H1 (cell line): ENCODE measurements around the gene FCRLA. TPM values are rescaled to one million over a fixed set of nuclear protein-coding genes. Genes with fewer than 3 reads are reported as not detected.

ENCODE experiments used
- CTCF ChIA-PET: fragments of 300-600 bp; sonication (Branson Sonifier 250); formaldehyde crosslinking; loops from one replicate; lab custom pipeline; 2021; ENCODE audit not compliant: partially characterized antibody; lab: Charles Lee
- POLR2A ChIA-PET: fragments of 300-600 bp; sonication (Branson Sonifier 250); formaldehyde crosslinking; loops from one replicate; lab custom pipeline; 2021; ENCODE audit warnings: inconsistent platforms; ENCODE audit not compliant: partially characterized antibody; lab: Charles Lee
- DNase-seq, 2 experiments: peaks; one replicate each; pipeline versions ENCODE4 v3.0.0 to v3.0.0-alpha.2; 2010 to 2022; ENCODE audit warnings: low spot score in 2 of 2, low read depth in 1 of 2, mixed read lengths in 1 of 2
- FAIRE-seq: peaks from 2 replicates; lab custom pipeline; 2011; peaks lifted over from hg19 to GRCh38; lab: Jason Lieb, UNC
- H2AFZ ChIP-seq: 2 replicates; pipeline ENCODE4 v1.8.1; 2012; ENCODE audit warnings: low read length, inconsistent platforms
- H2AK5ac ChIP-seq: 2 replicates; pipeline ENCODE4 v1.6.1; 2013; ENCODE audit warnings: low read depth, low read length
- H2BK120ac ChIP-seq: replicated peaks from 2 replicates; pipeline ENCODE3; 2013; ENCODE audit warnings: low read depth, low read length, inconsistent platforms
- H2BK12ac ChIP-seq: 2 replicates; pipeline ENCODE4 v1.6.1; 2013; ENCODE audit warnings: low read depth, low read length
- H2BK15ac ChIP-seq: 2 replicates; pipeline ENCODE4 v1.6.1; 2013; ENCODE audit warnings: low read length
- H2BK20ac ChIP-seq: 2 replicates; pipeline ENCODE4 v1.6.1; 2013; ENCODE audit warnings: low read length
- H2BK5ac ChIP-seq: 2 replicates; pipeline ENCODE4 v1.6.1; 2013; ENCODE audit warnings: low read depth, low read length
- H3K14ac ChIP-seq: 2 replicates; pipeline ENCODE4 v1.6.1; 2013; ENCODE audit warnings: inconsistent platforms; ENCODE audit not compliant: insufficient read length
- H3K18ac ChIP-seq: 2 replicates; pipeline ENCODE4 v1.6.1; 2013; ENCODE audit warnings: low read length; ENCODE audit errors: extremely low read depth
- H3K23ac ChIP-seq: 2 replicates; pipeline ENCODE4 v1.6.1; 2013; ENCODE audit warnings: inconsistent platforms; ENCODE audit not compliant: insufficient read length
- H3K23me2 ChIP-seq: 2 replicates; pipeline ENCODE4 v1.6.1; 2013; ENCODE audit warnings: low read depth, low read length
- H3K27ac ChIP-seq: 2 replicates; pipeline ENCODE4 v1.6.1; 2011; ENCODE audit warnings: low read depth, low read length, inconsistent platforms
- H3K27me3 ChIP-seq, 4 experiments: replicated peaks in 1 of 4; 1 replicate in 1 of 4; 2 replicates in 3 of 4; pipeline versions ENCODE4 v1.6.1 to v1.8.1; 2011 to 2013; ENCODE audit warnings: low read length in 3 of 4, mild to moderate bottlenecking in 3 of 4, inconsistent platforms in 2 of 4, mixed read lengths in 2 of 4, moderate library complexity in 1 of 4; ENCODE audit not compliant: control insufficient read depth in 3 of 4, insufficient read depth in 3 of 4; ENCODE audit errors: extremely low read depth in 1 of 4
- H3K36me3 ChIP-seq, 4 experiments: 2 replicates each; pipeline versions ENCODE4 v1.6.1 to v1.8.1; 2011 to 2013; ENCODE audit warnings: mild to moderate bottlenecking in 4 of 4, low read length in 3 of 4, moderate library complexity in 2 of 4, control low read depth in 1 of 4, inconsistent platforms in 1 of 4; ENCODE audit not compliant: insufficient read depth in 4 of 4, control insufficient read depth in 2 of 4
- H3K4ac ChIP-seq: replicated peaks from 2 replicates; pipeline ENCODE3; 2013; ENCODE audit warnings: low read length, low read depth, mixed read lengths, inconsistent platforms; ENCODE audit not compliant: insufficient read length
- H3K4me1 ChIP-seq, 4 experiments: replicated peaks in 1 of 4; 1 replicate in 1 of 4; 2 replicates in 3 of 4; pipeline versions ENCODE4 v1.6.1 to v1.8.1; 2011 to 2013; ENCODE audit warnings: low read length in 3 of 4, inconsistent platforms in 2 of 4, mixed read lengths in 1 of 4; ENCODE audit not compliant: insufficient read depth in 4 of 4, control insufficient read depth in 3 of 4
- H3K4me2 ChIP-seq, 2 experiments: 2 replicates each; pipeline versions ENCODE4 v1.6.1 to v1.8.1; 2011 to 2013; ENCODE audit warnings: low read depth in 2 of 2, low read length in 2 of 2, control low read depth in 1 of 2, inconsistent platforms in 1 of 2, mild to moderate bottlenecking in 1 of 2; ENCODE audit not compliant: insufficient read depth in 1 of 2
- H3K4me3 ChIP-seq, 4 experiments: fragments of 200-600, 300-600 bp in 1 of 4; sonication (generic), shearing (Covaris generic), sonication (Bioruptor Twin) in 1 of 4; 2 replicates each; pipeline versions ENCODE4 v1.5.1 to v1.8.1; 2011 to 2016; ENCODE audit warnings: low read length in 4 of 4, low read depth in 3 of 4, control low read depth in 2 of 4, inconsistent platforms in 2 of 4, mild to moderate bottlenecking in 2 of 4, mixed read lengths in 1 of 4, moderate library complexity in 1 of 4; ENCODE audit not compliant: insufficient read depth in 2 of 4; ENCODE audit errors: extremely low read depth in 1 of 4
- H3K56ac ChIP-seq: replicated peaks from 2 replicates; pipeline ENCODE3; 2013; ENCODE audit warnings: low read depth, mild to moderate bottlenecking, mixed read lengths, low read length, inconsistent platforms; ENCODE audit not compliant: insufficient read length
- H3K79me1 ChIP-seq: 2 replicates; pipeline ENCODE4 v1.6.1; 2013; ENCODE audit warnings: low read depth, low read length, control low read depth
- H3K79me2 ChIP-seq, 2 experiments: 2 replicates each; pipeline versions ENCODE4 v1.6.1 to v1.8.1; 2012 to 2013; ENCODE audit warnings: low read length in 2 of 2, mild to moderate bottlenecking in 2 of 2, inconsistent platforms in 1 of 2; ENCODE audit not compliant: insufficient read depth in 2 of 2, control insufficient read depth in 1 of 2
- H3K9ac ChIP-seq, 4 experiments: replicated peaks in 1 of 4; 1 replicate in 1 of 4; 2 replicates in 3 of 4; pipeline versions ENCODE4 v1.6.1 to v1.8.1; 2011 to 2013; ENCODE audit warnings: low read depth in 3 of 4, low read length in 3 of 4, control low read depth in 2 of 4, mild to moderate bottlenecking in 2 of 4, moderate library complexity in 2 of 4, inconsistent platforms in 1 of 4; ENCODE audit errors: extremely low read depth in 1 of 4
- H3K9me3 ChIP-seq, 2 experiments: 2 replicates each; pipeline versions ENCODE4 v1.6.1 to v1.8.1; 2012 to 2013; ENCODE audit warnings: mild to moderate bottlenecking in 2 of 2, moderate library complexity in 2 of 2, control low read depth in 1 of 2, inconsistent platforms in 1 of 2, low read depth in 1 of 2, low read length in 1 of 2, mixed read lengths in 1 of 2; ENCODE audit not compliant: insufficient read depth in 2 of 2
- H4K20me1 ChIP-seq, 2 experiments: replicated peaks in 1 of 2; 2 replicates each; pipeline versions ENCODE3 to v1.8.1; 2011 to 2013; ENCODE audit warnings: inconsistent platforms in 2 of 2, low read length in 2 of 2, mild to moderate bottlenecking in 1 of 2; ENCODE audit not compliant: insufficient read depth in 2 of 2, control insufficient read depth in 1 of 2
- H4K5ac ChIP-seq: 2 replicates; pipeline ENCODE4 v1.6.1; 2013; ENCODE audit warnings: low read length, low read depth, mixed read lengths, inconsistent platforms; ENCODE audit not compliant: insufficient read length
- H4K8ac ChIP-seq: 2 replicates; pipeline ENCODE4 v1.8.0; 2013; ENCODE audit warnings: mild to moderate bottlenecking, moderate library complexity, low read length, inconsistent platforms; ENCODE audit not compliant: insufficient read depth; ENCODE audit errors: extremely low read depth
- H4K91ac ChIP-seq: replicated peaks from 2 replicates; pipeline ENCODE3; 2013; ENCODE audit warnings: low read length, mixed read lengths, inconsistent platforms; ENCODE audit not compliant: insufficient read length
- ASH2L ChIP-seq: fragments of 200-600, 300-600 bp; sonication (generic); IDR thresholded peaks from one replicate; pipeline ENCODE4 v1.7.1; 2017; ENCODE audit warnings: low read length
- ATF2 ChIP-seq: IDR thresholded peaks from 2 replicates; pipeline ENCODE4 v1.6.1; 2012; ENCODE audit warnings: low read length, inconsistent platforms
- BRCA1 ChIP-seq: IDR thresholded peaks from 2 replicates; pipeline ENCODE4 v1.6.1; 2012; ENCODE audit warnings: low read depth, low read length, improper control_type of control experiment
- CEBPB ChIP-seq: IDR thresholded peaks from 2 replicates; pipeline ENCODE4 v1.6.1; 2012; ENCODE audit warnings: low read depth, low read length
- CHD2 ChIP-seq: IDR thresholded peaks from 2 replicates; pipeline ENCODE4 v1.6.1; 2012; ENCODE audit warnings: low read length, improper control_type of control experiment
- CTBP2 ChIP-seq: IDR thresholded peaks from 2 replicates; pipeline ENCODE4 v1.7.0; 2011; ENCODE audit warnings: borderline replicate concordance, mild to moderate bottlenecking, moderate library complexity, mixed read lengths, low read length; ENCODE audit not compliant: insufficient read depth, insufficient read length
- EP300 ChIP-seq, 2 experiments: IDR thresholded peaks; 1 replicate in 1 of 2; 2 replicates in 1 of 2; pipeline ENCODE4 v1.6.1; 2011 to 2012; ENCODE audit warnings: low read depth in 2 of 2, low read length in 2 of 2, mild to moderate bottlenecking in 2 of 2, borderline replicate concordance in 1 of 2, inconsistent platforms in 1 of 2, moderate library complexity in 1 of 2
- GABPA ChIP-seq: IDR thresholded peaks from 2 replicates; pipeline ENCODE4 v1.6.1; 2011; ENCODE audit warnings: mild to moderate bottlenecking, low read length, moderate library complexity, borderline replicate concordance; ENCODE audit not compliant: insufficient read depth
- RAD21 ChIP-seq, 2 experiments: IDR thresholded peaks in 1 of 2; conservative IDR thresholded peaks in 1 of 2; 2 replicates each; pipeline ENCODE4 v1.6.1; 2011; ENCODE audit warnings: low read depth in 2 of 2, low read length in 2 of 2, improper control_type of control experiment in 1 of 2, inconsistent platforms in 1 of 2, mild to moderate bottlenecking in 1 of 2, moderate library complexity in 1 of 2
- SAP30 ChIP-seq: fragments of 300-600 bp; sonication (generic); IDR thresholded peaks from 2 replicates; pipeline ENCODE4 v1.7.1; 2012; ENCODE audit warnings: low read length, moderate library complexity, mild to moderate bottlenecking, inconsistent platforms; ENCODE audit not compliant: insufficient read depth, insufficient replicate concordance
- SIRT6 ChIP-seq: IDR thresholded peaks from one replicate; pipeline ENCODE4 v1.7.1; 2012; ENCODE audit warnings: low read length, inconsistent platforms
- WGBS, 2 experiments: shearing (Covaris generic) in 1 of 2; methylation state at CpG; one replicate each; pipeline versions ENCODE4 v1.1.6 to v1.1.7; 2013 to 2015; ENCODE audit warnings: low lambda C conversion rate in 2 of 2, mixed read lengths in 2 of 2, inconsistent platforms in 1 of 2, low coverage in 1 of 2, missing lambda C conversion rate in 1 of 2; ENCODE audit not compliant: insufficient replicate concordance in 2 of 2, insufficient coverage in 1 of 2, insufficient read length in 1 of 2; ENCODE audit errors: extremely low coverage in 1 of 2, missing lambda C conversion rate in 1 of 2; 5-methylcytosine and 5-hydroxymethylcytosine counted together
- polyA plus RNA-seq, 7 experiments: library from polyadenylated mRNA; depleted of rRNA in 3 of 7; stranded (reverse) in 5 of 7; unstranded in 2 of 7; fragments of >200 nt in 5 of 7; fragments of 200-250 nt in 2 of 7; gene quantifications; 1 replicate in 5 of 7; 2 replicates in 1 of 7; 4 replicates in 1 of 7; pipeline versions ENCODE4 v1.2.1 to v1.2.3, GENCODE V29; 2011 to 2013; ENCODE audit warnings: missing spikeins in 2 of 7, mixed read lengths in 2 of 7
- total RNA-seq: library from RNA; stranded (reverse); fragmentation: NEBNext Ultra II Directional; extraction: Animal tissue kit (Norgen Biotek cat#: 25700); gene quantifications from 2 replicates; pipeline ENCODE4 v1.2.1, GENCODE V29; 2021

Gene FCRLA
- total and polyA plus RNA-seq, 2 of the 8 experiments (the other 6 are each of a cell fraction or from before 2014, with no cell fraction given) = not detected

GRCh38 chr1:161733526-161733925 lies 26.5 kb downstream of the FCRLA start:
- Histone ChIP-seq H2BK15ac (no peak overlapping the region), H3K9me3 (no peaks in the 10 kb centered on the region), H3K79me2 (no peaks in the 10 kb centered on the region), H2BK20ac (no peak overlapping the region), H3K4me1 (peaks cover 1 to 16% (median 6%) of the 10 kb centered on the region in 4 experiments; a peak in 4 of 7 replicates), H3K4me2 (no peak overlapping the region), H3K23ac (no peak overlapping the region), H3K56ac (no peak overlapping the region), H3K23me2 (no peaks in the 10 kb centered on the region; the same call in 1 of the 2 replicates), H4K20me1 (peaks cover 0 to 1% of the 10 kb centered on the region in 2 experiments), H4K8ac (no peak overlapping the region), H3K9ac (no peak overlapping the region), H3K4ac (no peak overlapping the region), H3K27ac (no peak overlapping the region), H3K79me1 (no peaks in the 10 kb centered on the region), H2BK120ac (no peak overlapping the region), H3K27me3 (no peaks in the 10 kb centered on the region), H3K18ac (no peak overlapping the region), H2BK5ac (no peak overlapping the region), H2BK12ac (no peak overlapping the region), H3K4me3 (no peak overlapping the region), H2AFZ (no peak overlapping the region), H3K14ac (no peak overlapping the region), H4K91ac (no peak overlapping the region), H3K36me3 (no peaks in the 10 kb centered on the region), H4K5ac (no peak overlapping the region), H2AK5ac (no peak overlapping the region)
- CTCF ChIA-PET = interaction anchor here (1.4 to 10.3 kb wide), 2 partner anchors 8 to 244 kb away, joined by 9 to 69 read pairs; no protein-coding TSS in a partner anchor
- WGBS, 2 experiments = 82% methylated on average over 1 of the region's 1 CpG; no CpG with 5 or more reads in 1 of the 2 experiments
- POLR2A ChIA-PET = no interaction called here
- FAIRE-seq (no peak), DNase-seq (no peak)
- TF ChIP-seq ASH2L (no peak), RAD21 (IDR thresholded peaks at IDR 0.05 in 1 of 2, conservative IDR thresholded peaks at IDR 0.05 in 1 of 2; ENCODE audit: low read depth in 2 of 2, low read length in 2 of 2) (no peak), GABPA (no peak), CTBP2 (no peak), CEBPB (no peak), EP300 (IDR thresholded peaks at IDR 0.05; ENCODE audit: borderline replicate concordance in 1 of 2, low read depth in 2 of 2, low read length in 2 of 2) (no peak), SIRT6 (no peak), CHD2 (no peak), BRCA1 (no peak), ATF2 (no peak), SAP30 (no peak)
